OCI-LY7 (cell line): ENCODE data around the gene TGFBR3. TPM values are rescaled to one million over a fixed set of nuclear protein-coding genes. Genes with fewer than 3 reads are reported as not detected.

ENCODE experiments used
- BruUV-seq: library from RNA; stranded (reverse); fragments of 400-500 nt; replicated peaks from 2 replicates; lab custom pipeline; 2021; lab: Mats Ljungman, UMichigan
- CTCF ChIA-PET: fragments of 300-600 bp; sonication (Branson Sonifier 250); formaldehyde crosslinking; loops from one replicate; lab custom pipeline; 2022; ENCODE audit warnings: antibody characterized with exemption; ENCODE audit not compliant: unreplicated experiment; lab: Charles Lee
- POLR2A ChIA-PET: fragments of 300-600 bp; sonication (Branson Sonifier 250); formaldehyde crosslinking; loops from one replicate; lab custom pipeline; 2022; ENCODE audit warnings: antibody characterized with exemption; lab: Charles Lee
- DNase-seq: peaks from one replicate; pipeline ENCODE4 v3.0.0-alpha.2; 2015; ENCODE audit warnings: low spot score
- H2AFZ ChIP-seq: fragments of 200-600 bp; sonication (generic), shearing (Covaris generic); 2 replicates; pipeline ENCODE4 v1.6.1; 2014; ENCODE audit warnings: mild to moderate bottlenecking, antibody characterized with exemption, low read length, moderate library complexity
- H3K27ac ChIP-seq: fragments of 200-600 bp; sonication (generic); 2 replicates; pipeline ENCODE4 v1.5.1; 2014; ENCODE audit warnings: mixed run types, low read depth, mild to moderate bottlenecking, moderate library complexity, low read length, inconsistent platforms; ENCODE audit not compliant: poor library complexity, severe bottlenecking
- H3K36me3 ChIP-seq: fragments of 200-600 bp; sonication (generic); 2 replicates; pipeline ENCODE4 v1.6.1; 2014; ENCODE audit warnings: mild to moderate bottlenecking, antibody characterized with exemption, low read length, moderate library complexity, mixed read lengths; ENCODE audit not compliant: insufficient read depth
- H3K4me1 ChIP-seq: fragments of 200-600 bp; sonication (generic); 2 replicates; pipeline ENCODE4 v1.5.1; 2014; ENCODE audit warnings: mild to moderate bottlenecking, low read length; ENCODE audit not compliant: insufficient read depth, poor library complexity, severe bottlenecking
- H3K4me2 ChIP-seq: fragments of 200-600 bp; sonication (generic); 2 replicates; pipeline ENCODE4 v1.6.1; 2014; ENCODE audit warnings: mild to moderate bottlenecking, low read length
- H3K4me3 ChIP-seq: fragments of 200-600 bp; sonication (generic); 2 replicates; pipeline ENCODE4 v1.5.1; 2014; ENCODE audit warnings: mild to moderate bottlenecking, low read depth, low read length; ENCODE audit not compliant: poor library complexity, severe bottlenecking
- H3K79me2 ChIP-seq: fragments of 200-600 bp; sonication (generic); 2 replicates; pipeline ENCODE4 v1.6.1; 2016; ENCODE audit warnings: low read depth, mild to moderate bottlenecking, low read length, moderate library complexity, mixed read lengths; ENCODE audit not compliant: insufficient read depth
- H3K9me2 ChIP-seq: fragments of 200-600 bp; sonication (generic); 2 replicates; pipeline ENCODE4 v1.6.1; 2016; ENCODE audit warnings: mild to moderate bottlenecking, low read length, mixed read lengths; ENCODE audit not compliant: insufficient read depth
- H3K9me3 ChIP-seq: fragments of 200-600 bp; sonication (generic); 2 replicates; pipeline ENCODE4 v1.6.1; 2014; ENCODE audit warnings: mild to moderate bottlenecking, mixed run types, low read length, mixed read lengths
- H4K20me1 ChIP-seq: fragments of 200-600 bp; sonication (generic); 2 replicates; pipeline ENCODE4 v1.6.1; 2014; ENCODE audit warnings: mild to moderate bottlenecking, antibody characterized with exemption, low read length, moderate library complexity, mixed read lengths; ENCODE audit not compliant: insufficient read depth
- CTCF ChIP-seq: fragments of 200-600 bp; sonication (generic); conservative IDR thresholded peaks from 2 replicates; pipeline ENCODE4 v1.5.1; 2014; ENCODE audit warnings: mild to moderate bottlenecking, antibody characterized with exemption, low read length, moderate library complexity, mixed read lengths
- EZH2phosphoT487 ChIP-seq: fragments of 200-600 bp; sonication (generic); IDR thresholded peaks from 2 replicates; pipeline ENCODE4 v1.6.1; 2018; ENCODE audit warnings: low read depth, borderline replicate concordance, mild to moderate bottlenecking, mixed run types, antibody characterized with exemption, low read length, moderate library complexity, mixed read lengths
- intact Hi-C: fragments of 100-400 bp; cut with micrococcal nuclease; formaldehyde crosslinking; loops from one replicate; pipeline ENCODE4 v1.10.0; 2022; ENCODE audit not compliant: unreplicated experiment
- total RNA-seq, 2 experiments: library from RNA; depleted of rRNA in 1 of 2; stranded (reverse); fragments of >200 nt in 1 of 2; shearing (Covaris generic) in 1 of 2; gene quantifications; 2 replicates each; pipeline ENCODE4 v1.2.3, GENCODE V29; 2014 to 2022

The TGFBR3 gene
- total RNA-seq, 2 experiments from 2014 or later = not detected

- CTCF ChIA-PET = no interaction called here
- no peak for DNase-seq
- intact Hi-C loops = no loop called here
- Histone ChIP-seq H2AFZ (no peak overlapping the region), H3K4me1 (no peaks in the 10 kb centered on the region), H3K4me3 (no peak overlapping the region), H3K4me2 (no peak overlapping the region), H3K36me3 (no peaks in the 10 kb centered on the region), H3K79me2 (no peaks in the 10 kb centered on the region), H3K27ac (no peak overlapping the region), H3K9me3 (no peaks in the 10 kb centered on the region), H3K9me2 (no peaks in the 10 kb centered on the region), H4K20me1 (no peaks in the 10 kb centered on the region)
- TF ChIP-seq EZH2phosphoT487 (no peak), CTCF (no peak)
- POLR2A ChIA-PET = no interaction called here
- no TSS peak for BruUV-seq
These were observed 252.5 kb downstream of the TGFBR3 start for GRCh38 chr1:91633438-91633837.

- no peak for DNase-seq
- POLR2A ChIA-PET = no interaction called here
- Histone ChIP-seq H3K36me3 (no peaks in the 10 kb centered on the region), H2AFZ (no peak overlapping the region), H3K4me2 (no peak overlapping the region), H3K9me3 (no peaks in the 10 kb centered on the region), H3K4me1 (no peaks in the 10 kb centered on the region), H3K9me2 (no peaks in the 10 kb centered on the region), H3K4me3 (no peak overlapping the region), H3K79me2 (no peaks in the 10 kb centered on the region), H4K20me1 (no peaks in the 10 kb centered on the region), H3K27ac (no peak overlapping the region)
- TF ChIP-seq EZH2phosphoT487 (no peak), CTCF (no peak)
- no TSS peak for BruUV-seq
- intact Hi-C loops = no loop called here
- CTCF ChIA-PET = no interaction called here
These were observed 254.1 kb downstream of the TGFBR3 start for GRCh38 chr1:91631718-91632330.

GRCh38 chr1:91630803-91631202 lies 255.1 kb downstream of the TGFBR3 start:
- Histone ChIP-seq H3K9me2 (no peaks in the 10 kb centered on the region), H3K4me3 (no peak overlapping the region), H3K27ac (no peak overlapping the region), H3K4me2 (no peak overlapping the region), H3K79me2 (no peaks in the 10 kb centered on the region), H3K4me1 (no peaks in the 10 kb centered on the region), H2AFZ (no peak overlapping the region), H3K9me3 (no peaks in the 10 kb centered on the region), H4K20me1 (no peaks in the 10 kb centered on the region), H3K36me3 (no peaks in the 10 kb centered on the region)
- CTCF ChIA-PET = interaction anchor here (0.5 kb wide), 1 partner anchor 70 kb away, joined by 3 read pairs; no protein-coding TSS in a partner anchor
- POLR2A ChIA-PET = interaction anchor here (0.7 kb wide), 1 partner anchor 972 kb away, joined by 3 read pairs; no protein-coding TSS in a partner anchor
- TF ChIP-seq EZH2phosphoT487 (no peak), CTCF (no peak)
- intact Hi-C loops = no loop called here
- no peak for DNase-seq
- BruUV-seq = no TSS peak
